IPS-15b (cell line): ENCODE data around the gene KRTAP10-8.
"Not testable (repeated sequence)": the region's sequence is repeated elsewhere in the genome, so short reads cannot be mapped to it uniquely, and the experiment has no call there.

Experiments
- H3K27me3 ChIP-seq: one replicate; pipeline ENCODE4 v1.6.1; 2013; ENCODE audit warnings: low read length; ENCODE audit not compliant: control insufficient read depth, insufficient read depth
- H3K36me3 ChIP-seq: one replicate; pipeline ENCODE4 v1.6.1; 2013; ENCODE audit warnings: low read length; ENCODE audit not compliant: control insufficient read depth, insufficient read depth
- H3K4me1 ChIP-seq: one replicate; pipeline ENCODE4 v1.6.1; 2013; ENCODE audit warnings: mild to moderate bottlenecking, low read length; ENCODE audit not compliant: control insufficient read depth, insufficient read depth
- H3K4me3 ChIP-seq: one replicate; pipeline ENCODE4 v1.5.1; 2013; ENCODE audit warnings: low read depth, low read length
- H3K9ac ChIP-seq: one replicate; pipeline ENCODE4 v1.6.1; 2013; ENCODE audit warnings: low read depth, mild to moderate bottlenecking, low read length
- H3K9me3 ChIP-seq: one replicate; pipeline ENCODE4 v1.6.1; 2013; ENCODE audit warnings: mild to moderate bottlenecking, low read length; ENCODE audit not compliant: control insufficient read depth, insufficient read depth

The KRTAP10-8 gene

DNA sequence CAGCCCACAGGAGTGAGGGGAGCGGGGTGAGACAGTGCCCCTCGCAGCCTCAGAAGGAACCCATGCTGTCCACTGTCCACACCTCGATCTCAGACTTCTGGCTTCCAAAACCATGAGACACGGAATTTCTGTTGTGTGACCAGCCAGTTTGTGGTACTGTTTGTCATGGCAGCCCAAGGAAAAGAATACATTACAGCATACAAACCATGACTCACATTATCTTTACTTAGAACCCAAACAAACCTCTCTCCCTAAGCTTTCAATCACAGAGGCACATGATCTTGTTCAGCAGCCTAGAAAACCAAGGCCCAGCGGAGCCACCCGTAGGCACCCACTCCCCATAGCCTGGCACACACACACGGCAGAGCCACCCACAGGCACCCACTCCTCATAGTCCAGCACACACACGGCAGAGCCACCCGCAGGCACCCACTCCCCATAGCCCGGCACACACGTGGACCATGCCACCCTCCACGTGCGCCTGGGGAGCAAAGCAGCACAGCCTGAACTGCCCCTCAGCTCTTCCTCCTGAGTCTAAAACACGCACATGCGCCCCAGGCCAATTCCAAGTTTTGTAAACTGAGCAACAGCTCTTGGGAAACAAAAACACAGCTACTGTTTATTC, 38.8 kb upstream of the KRTAP10-8 start:
- H3K27me3 ChIP-seq: no peaks in the 10 kb centered on the region
- no peak overlapping the region for H3K4me3 ChIP-seq
- H3K4me1 ChIP-seq: no peaks in the 10 kb centered on the region
- H3K36me3 ChIP-seq: no peaks in the 10 kb centered on the region
- H3K9me3 ChIP-seq: no peaks in the 10 kb centered on the region
- no peak overlapping the region for H3K9ac ChIP-seq

GRCh38 chr21:44573630-44574456, 38.0 kb upstream of the KRTAP10-8 start, which contains the start of gene KRTAP10-4:
Gene KRTAP10-4, plus strand, starts transcription at chr21:44573729. Its CDS starts 30 bp downstream, at chr21:44573759.
- H3K4me1 ChIP-seq, H3K9ac ChIP-seq, H3K36me3 ChIP-seq, H3K9me3 ChIP-seq, H3K27me3 ChIP-seq, H3K4me3 ChIP-seq: not testable (repeated sequence)

DNA sequence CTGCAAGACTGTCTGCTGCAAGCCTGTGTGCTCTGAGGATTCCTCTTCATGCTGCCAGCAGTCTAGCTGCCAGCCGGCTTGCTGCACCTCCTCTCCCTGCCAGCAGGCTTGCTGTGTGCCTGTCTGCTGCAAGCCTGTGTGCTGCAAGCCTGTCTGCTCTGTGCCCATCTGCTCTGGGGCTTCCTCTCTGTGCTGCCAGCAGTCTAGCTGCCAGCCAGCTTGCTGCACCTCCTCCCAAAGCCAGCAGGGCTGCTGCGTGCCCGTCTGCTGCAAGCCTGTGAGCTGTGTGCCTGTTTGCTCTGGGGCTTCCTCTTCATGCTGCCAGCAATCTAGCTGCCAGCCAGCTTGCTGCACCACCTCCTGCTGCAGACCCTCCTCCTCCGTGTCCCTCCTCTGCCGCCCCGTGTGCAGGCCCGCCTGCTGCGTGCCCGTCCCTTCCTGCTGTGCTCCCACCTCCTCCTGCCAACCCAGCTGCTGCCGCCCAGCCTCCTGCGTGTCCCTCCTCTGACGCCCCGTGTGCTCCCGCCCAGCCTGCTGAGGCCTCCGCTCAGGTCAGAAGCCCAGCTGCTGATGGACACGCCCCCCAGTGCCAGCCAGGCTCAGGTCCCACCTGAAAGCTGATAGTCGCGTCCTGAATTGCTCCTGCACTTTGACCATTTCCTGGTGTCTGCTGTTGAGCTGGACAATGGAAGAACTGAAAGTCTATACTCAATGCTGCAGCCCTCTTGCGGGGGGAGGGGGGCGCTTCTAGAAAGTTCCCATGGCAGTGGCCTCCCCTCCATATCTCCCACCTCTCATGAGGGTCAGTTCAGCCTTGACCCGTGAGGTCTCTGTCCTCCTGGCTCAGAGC, 37.2 kb upstream of the KRTAP10-8 start:
- no peaks in the 10 kb centered on the region for H3K4me1 ChIP-seq
- no peak overlapping the region for H3K9ac ChIP-seq
- no peaks in the 10 kb centered on the region for H3K36me3 ChIP-seq
- no peak overlapping the region for H3K4me3 ChIP-seq
- no peaks in the 10 kb centered on the region for H3K27me3 ChIP-seq
- H3K9me3 ChIP-seq: no peaks in the 10 kb centered on the region

DNA sequence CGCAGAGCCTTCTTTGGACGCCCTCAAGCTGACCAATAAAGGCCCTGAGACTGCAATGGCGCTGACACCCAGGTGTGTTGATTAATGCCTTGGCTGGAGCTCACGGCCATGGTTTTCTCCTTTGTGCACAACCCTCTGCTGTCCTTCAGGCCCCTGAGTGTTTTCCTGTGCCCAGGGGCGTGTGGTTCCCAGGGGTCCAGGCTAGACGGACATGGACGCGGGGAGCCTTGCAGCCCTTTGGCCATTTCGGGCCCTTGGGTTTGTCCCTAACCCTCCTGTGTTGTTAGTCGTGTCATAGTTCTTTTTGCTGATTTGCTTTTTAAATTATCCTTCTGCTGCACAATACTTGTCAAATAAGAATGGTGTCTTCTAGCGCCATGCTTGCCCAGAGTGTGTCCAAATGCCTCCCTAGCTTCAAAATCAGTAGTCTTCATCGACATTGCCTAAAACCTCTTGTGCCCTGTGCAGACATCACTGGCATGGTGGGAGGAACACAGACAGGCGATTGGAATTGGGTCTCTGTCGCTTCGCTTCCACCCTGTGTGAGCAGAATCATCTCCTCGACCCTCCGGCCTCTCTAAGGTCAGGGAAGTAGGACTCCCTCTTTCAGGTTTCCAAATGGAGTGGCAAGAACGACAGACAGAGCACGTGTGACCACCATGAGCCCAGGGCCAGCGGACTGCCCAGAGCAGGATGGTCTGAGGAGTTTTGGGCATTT, 36.4 kb upstream of the KRTAP10-8 start:
- no peak overlapping the region for H3K9ac ChIP-seq
- no peaks in the 10 kb centered on the region for H3K27me3 ChIP-seq
- no peaks in the 10 kb centered on the region for H3K9me3 ChIP-seq
- H3K4me1 ChIP-seq: no peaks in the 10 kb centered on the region
- no peaks in the 10 kb centered on the region for H3K36me3 ChIP-seq
- H3K4me3 ChIP-seq: no peak overlapping the region

- no peaks in the 10 kb centered on the region for H3K36me3 ChIP-seq
- H3K9ac ChIP-seq: no peak overlapping the region
- no peaks in the 10 kb centered on the region for H3K27me3 ChIP-seq
- no peak overlapping the region for H3K4me3 ChIP-seq
- H3K9me3 ChIP-seq: no peaks in the 10 kb centered on the region
- no peaks in the 10 kb centered on the region for H3K4me1 ChIP-seq
These were observed 35.9 kb upstream of the KRTAP10-8 start for GRCh38 chr21:44576025-44576420.

DNA sequence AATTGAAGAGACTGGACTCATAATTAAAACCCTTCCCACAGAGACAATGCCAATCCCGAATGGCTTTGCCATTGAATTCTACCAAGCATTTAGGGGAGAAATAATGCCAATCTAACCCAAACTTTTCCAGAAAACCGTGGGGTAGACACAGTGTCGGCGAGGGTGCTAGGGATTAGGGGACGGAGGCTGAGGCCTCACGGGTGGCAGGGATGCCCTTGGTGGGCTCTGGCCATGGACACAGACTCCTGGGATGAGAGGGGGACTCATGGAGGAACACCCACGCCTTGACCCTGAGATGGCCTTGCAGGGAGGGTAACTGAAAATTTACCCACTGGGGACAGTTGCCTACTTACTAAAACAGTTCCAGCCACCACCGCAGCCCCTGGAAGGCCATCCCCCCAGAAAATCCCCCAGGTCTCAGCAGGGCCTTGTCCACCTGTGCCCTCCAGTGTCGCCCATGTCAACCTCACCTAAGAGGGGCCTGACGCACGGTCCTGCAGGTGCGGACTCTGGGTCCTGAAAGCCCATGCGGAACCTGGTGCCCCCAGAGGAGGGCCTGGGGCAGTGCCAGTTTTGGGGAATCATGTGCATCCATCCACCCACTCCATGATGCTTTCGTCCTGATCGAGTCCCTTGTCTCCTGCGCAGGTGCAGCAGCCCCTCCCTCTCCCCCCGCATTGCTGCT, 33.4 kb upstream of the KRTAP10-8 start:
- Histone ChIP-seq H3K27me3 (no peaks in the 10 kb centered on the region), H3K4me3 (no peak overlapping the region), H3K36me3 (no peaks in the 10 kb centered on the region), H3K9ac (no peak overlapping the region), H3K9me3 (no peaks in the 10 kb centered on the region), H3K4me1 (no peaks in the 10 kb centered on the region)

- H3K9ac ChIP-seq: no peak overlapping the region
- H3K4me1 ChIP-seq: no peaks in the 10 kb centered on the region
- no peaks in the 10 kb centered on the region for H3K36me3 ChIP-seq
- H3K27me3 ChIP-seq: no peaks in the 10 kb centered on the region
- no peaks in the 10 kb centered on the region for H3K9me3 ChIP-seq
- H3K4me3 ChIP-seq: no peak overlapping the region
These were observed 32.6 kb upstream of the KRTAP10-8 start for GRCh38 chr21:44579056-44579832.

DNA sequence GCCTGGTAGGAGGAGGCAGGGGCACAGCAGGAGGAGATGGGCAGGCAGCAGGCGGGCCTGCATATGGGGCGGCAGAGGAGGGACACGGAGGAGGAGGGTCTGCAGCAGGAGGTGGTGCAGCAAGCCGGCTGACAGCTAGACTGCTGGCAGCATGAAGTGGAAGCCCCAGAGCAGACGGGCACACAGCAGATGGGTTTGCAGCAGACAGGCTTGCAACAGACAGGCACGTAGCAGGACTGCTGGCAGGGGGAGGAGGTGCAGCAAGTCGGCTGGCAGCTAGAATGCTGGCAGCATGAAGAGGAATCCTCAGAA, 32.1 kb upstream of the KRTAP10-8 start:
- Histone ChIP-seq H3K36me3 (no peaks in the 10 kb centered on the region), H3K27me3 (no peaks in the 10 kb centered on the region), H3K4me1 (no peaks in the 10 kb centered on the region), H3K9ac (no peak overlapping the region), H3K4me3 (no peak overlapping the region), H3K9me3 (no peaks in the 10 kb centered on the region)

- H3K4me3 ChIP-seq, H3K9ac ChIP-seq, H3K4me1 ChIP-seq, H3K27me3 ChIP-seq, H3K36me3 ChIP-seq, H3K9me3 ChIP-seq: not testable (repeated sequence)
These were observed 31.6 kb upstream of the KRTAP10-8 start, which contains the start of gene KRTAP10-5 for GRCh38 chr21:44580231-44580821. Gene KRTAP10-5, minus strand, starts transcription at chr21:44580604. Its CDS starts 26 bp downstream, at chr21:44580578.

- Histone ChIP-seq H3K4me3 (no peak overlapping the region), H3K9me3 (no peaks in the 10 kb centered on the region)
These were observed 30.7 kb upstream of the KRTAP10-8 start for GRCh38 chr21:44581158-44581557.

More at GRCh38 chr21:44581158-44581557, 30.7 kb upstream of the KRTAP10-8 start:
- no peaks in the 10 kb centered on the region for H3K4me1 ChIP-seq
- H3K36me3 ChIP-seq: no peaks in the 10 kb centered on the region
- H3K27me3 ChIP-seq: no peaks in the 10 kb centered on the region
- no peak overlapping the region for H3K9ac ChIP-seq
